LHCN-M2 (cell line): ENCODE data around the gene PTS. TPM values are rescaled to one million over a fixed set of nuclear protein-coding genes. Genes with fewer than 3 reads are reported as not detected.
"Not testable (repeated sequence)": the region's sequence is repeated elsewhere in the genome, so short reads cannot be mapped to it uniquely, and the experiment has no call there.

ENCODE experiments used
- DNase-seq: peaks from one replicate; pipeline ENCODE4 v3.0.0-alpha.2; 2012; ENCODE audit warnings: low read depth
- polyA plus RNA-seq: library from polyadenylated mRNA; unstranded; fragments of >200 nt; gene quantifications from one replicate; pipeline ENCODE4 v1.2.1, GENCODE V29; 2012; ENCODE audit warnings: missing spikeins
- total RNA-seq: library from RNA; depleted of rRNA; stranded (reverse); fragments of >200 nt; gene quantifications from 2 replicates; pipeline ENCODE4 v1.2.3, GENCODE V29; 2014; rRNA removed

PTS gene
- 28.3 and 30.1 TPM in 2 replicates for total RNA-seq
- polyA plus RNA-seq = 26.1 TPM

DNA sequence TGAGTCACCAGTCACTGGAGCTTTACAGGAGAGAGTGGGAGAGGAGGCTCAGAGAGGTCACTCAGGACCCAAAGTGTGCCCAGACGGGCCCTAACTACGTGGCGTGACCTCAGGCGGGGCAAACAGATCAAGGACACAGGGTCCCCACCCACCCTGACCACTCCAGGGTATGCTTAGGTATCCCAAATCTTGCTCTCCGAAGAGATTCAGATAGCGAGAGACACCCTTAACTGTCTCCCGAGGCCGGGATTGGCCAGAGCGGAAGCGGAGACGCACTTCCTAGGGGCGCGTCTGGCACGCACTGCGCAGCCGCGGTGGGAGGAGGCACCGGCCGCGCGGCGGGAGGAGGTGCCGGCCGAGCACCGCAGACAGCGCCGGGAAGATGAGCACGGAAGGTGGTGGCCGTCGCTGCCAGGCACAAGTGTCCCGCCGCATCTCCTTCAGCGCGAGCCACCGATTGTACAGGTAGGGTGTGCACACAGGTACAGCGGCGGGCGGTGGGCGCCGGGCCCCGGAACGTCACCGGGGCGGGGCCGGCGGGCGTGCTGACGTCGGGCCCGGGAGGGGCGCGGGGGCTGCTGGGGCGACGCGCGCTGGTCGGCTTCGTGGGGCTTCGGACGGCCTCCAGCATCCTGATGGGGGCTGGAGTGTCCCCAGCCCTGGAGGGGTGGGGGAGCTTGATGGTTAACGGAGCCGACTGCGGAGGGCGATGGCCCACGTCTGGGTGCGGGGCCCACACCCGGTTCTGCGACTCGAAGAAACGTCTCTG is at the start of gene PTS:
PTS (plus strand) TSS at position 367 of the 769 bp plus-strand sequence; CDS start at position 383, 16 bp downstream.
- DNase-seq = peak; percentile 83

DNA sequence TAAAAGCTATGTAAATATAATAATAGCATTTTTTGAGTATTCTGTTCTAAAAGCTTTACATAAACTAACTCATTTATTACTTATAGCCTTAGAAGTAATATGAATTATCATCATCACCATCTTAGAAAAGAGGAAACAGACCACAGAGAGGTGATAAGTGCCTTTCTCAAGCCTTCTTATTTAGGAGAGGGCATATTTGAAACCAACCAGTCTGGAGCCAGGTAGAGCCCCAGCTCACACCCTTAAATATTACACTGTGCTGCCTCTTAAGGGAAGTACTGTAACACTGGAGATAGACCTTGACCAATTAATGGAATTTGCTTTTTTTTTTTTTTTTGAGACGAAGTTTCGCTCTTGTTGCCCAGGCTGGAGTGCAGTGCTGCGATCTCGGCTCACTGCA is 48.6 kb upstream of the PTS start:
- no peak for DNase-seq

DNA sequence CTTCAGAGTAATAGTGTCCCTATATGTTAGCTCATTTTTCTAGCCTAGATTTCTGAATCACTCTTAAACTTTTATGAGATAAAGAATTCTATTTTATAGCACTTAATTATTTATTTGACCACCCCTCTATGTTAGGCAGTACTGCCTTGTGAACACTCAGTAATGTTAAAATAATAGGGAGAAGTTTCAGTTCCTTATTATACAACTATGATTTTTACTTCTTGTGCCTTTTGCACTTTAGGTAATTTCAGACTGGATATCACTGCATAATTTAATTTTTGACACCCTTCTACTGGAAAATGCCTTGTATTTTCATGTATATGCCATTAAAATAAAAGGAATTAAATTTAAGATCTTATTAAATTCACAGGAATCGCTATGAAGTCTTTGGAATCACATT is 47.8 kb upstream of the PTS start:
- DNase-seq = no peak

DNA sequence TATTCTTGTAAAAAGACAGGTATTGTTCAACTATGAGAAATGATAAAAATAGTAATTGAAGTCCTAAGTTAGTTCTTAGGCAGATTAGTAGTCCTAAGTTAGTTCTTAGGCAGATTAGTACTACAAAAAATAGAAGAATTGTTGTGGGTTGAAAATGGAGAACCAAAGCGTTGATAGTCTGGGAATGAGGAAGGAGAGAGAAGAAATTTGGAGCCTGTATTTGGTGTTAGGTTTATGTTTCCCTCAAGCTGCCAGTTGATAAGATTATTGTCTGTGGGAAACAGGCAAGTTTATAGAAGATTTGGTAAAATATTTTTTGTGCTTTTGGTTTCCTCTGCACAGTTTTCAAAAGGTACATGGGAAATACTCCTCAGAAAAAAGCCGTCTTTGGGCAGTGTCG is 47.3 kb upstream of the PTS start:
- no peak for DNase-seq

GRCh38 chr11:112179601-112180000 is 46.6 kb upstream of the PTS start:
- no peak for DNase-seq

GRCh38 chr11:112182867-112183266 is 43.4 kb upstream of the PTS start:
- no peak for DNase-seq

- DNase-seq = no peak
Measured at GRCh38 chr11:112185883-112186282, 40.3 kb upstream of the PTS start.

GRCh38 chr11:112186304-112186703 is 39.9 kb upstream of the PTS start:
- DNase-seq = no peak

- DNase-seq = peak; percentile 37
Measured at GRCh38 chr11:112195113-112195512, 31.1 kb upstream of the PTS start.

GRCh38 chr11:112195951-112196351 is 30.3 kb upstream of the PTS start:
- no peak for DNase-seq

DNA sequence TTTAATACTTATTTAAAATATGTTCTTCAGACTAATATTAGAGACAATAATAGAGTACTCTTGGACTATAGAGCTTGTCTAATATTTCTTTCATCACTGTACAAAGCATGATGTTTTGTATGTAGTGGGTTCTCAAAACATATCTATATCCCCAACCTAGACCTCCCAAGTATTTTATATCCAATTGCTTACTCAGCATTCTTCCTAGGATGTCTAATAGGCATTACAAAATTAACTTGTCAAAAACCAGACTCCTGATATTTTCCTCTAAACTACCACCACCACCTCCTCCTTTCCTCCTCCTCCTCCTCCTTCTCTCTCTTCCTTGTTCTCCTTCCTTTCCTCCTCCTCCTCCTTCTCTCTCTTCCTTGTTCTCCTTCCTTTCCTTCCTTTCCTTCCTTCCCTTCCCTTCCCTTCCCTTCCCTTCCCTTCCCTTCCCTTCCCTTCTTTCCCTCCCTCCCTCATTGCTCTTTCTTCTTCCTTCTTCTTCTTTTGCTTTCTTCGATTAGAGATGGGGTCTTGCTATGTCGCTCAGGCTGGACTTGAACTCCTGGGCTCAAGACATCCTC is 29.6 kb upstream of the PTS start:
- no peak for DNase-seq

DNA sequence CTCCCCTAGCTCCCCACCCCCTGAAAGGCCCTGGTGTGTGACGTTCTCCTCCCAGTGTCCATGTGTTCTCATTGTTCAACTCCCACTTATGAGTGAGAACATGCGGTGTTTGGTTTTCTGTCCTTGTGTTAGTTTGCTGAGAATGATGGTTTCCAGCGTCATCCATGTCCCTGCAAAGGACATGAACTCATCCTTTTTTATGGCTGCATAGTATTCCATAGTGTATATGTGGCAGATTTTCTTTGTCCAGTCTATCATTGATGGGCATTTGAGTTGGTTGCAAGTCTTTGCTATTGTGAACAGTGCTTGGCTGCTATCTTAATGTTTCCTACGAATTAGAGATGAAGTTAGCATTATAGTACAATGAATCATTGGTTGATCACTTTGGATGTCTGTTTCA is 27.1 kb upstream of the PTS start:
- DNase-seq = not testable (repeated sequence)

DNA sequence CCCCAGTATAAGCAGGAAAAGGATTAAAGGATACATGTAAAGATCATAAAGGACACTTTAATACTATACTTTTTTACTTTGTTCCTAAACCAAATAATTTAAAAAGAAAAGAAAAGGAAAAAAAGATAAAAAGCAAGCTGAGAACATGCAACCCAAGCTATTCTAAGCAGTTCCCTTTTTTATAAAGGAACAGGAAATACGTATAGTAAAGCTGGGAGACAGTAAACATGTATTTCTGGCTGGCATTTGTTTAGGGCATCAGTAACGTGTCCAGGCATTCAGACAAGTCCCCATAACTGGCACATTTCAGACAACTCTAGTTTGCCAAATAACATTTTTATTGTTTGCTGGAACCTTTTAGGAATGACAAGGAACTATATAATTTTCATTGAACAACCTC is 26.0 kb upstream of the PTS start:
- no peak for DNase-seq

DNA sequence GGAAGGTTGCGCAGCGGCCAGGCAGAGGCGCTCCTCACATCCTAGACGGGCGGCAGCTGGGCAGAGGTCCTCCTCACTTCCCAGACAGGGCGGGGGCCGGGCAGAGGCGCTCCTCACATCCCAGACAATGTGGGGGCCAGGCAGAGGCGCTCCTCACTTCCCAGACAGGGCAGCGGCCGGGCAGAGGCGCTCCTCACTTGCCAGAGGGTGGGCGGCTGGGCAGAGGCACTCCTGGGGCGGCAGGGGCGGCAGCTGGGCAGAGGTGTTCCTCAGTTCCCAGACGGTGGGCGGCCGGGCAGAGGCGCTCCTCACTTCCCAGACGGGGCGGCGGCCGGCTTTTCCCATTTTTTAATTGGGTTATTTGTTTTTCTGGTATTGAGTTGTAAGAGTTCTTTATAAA is 20.2 kb upstream of the PTS start:
- DNase-seq = no peak

GRCh38 chr11:112210890-112211289 is 15.3 kb upstream of the PTS start:
- no peak for DNase-seq

- DNase-seq = peak; percentile 65
Measured at GRCh38 chr11:112211536-112211935, 14.7 kb upstream of the PTS start.

DNA sequence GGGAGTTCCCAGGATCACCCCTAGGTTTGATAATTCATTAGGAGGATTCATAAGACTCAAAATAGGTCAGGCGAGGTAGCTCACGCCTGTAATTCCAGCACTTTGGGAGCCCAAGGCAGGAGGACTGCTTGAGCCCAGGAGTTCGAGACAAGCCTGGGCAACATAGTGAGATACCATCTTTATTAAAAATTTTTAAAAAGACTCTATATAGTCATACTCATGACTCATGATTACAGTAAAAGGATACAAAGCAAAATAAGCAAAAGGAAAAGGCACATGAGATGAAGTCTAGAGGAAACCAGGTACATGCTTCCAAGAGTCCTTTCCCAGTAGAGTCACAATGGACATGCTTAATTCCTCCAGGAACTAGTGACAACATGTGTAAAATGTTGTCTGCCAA is 13.9 kb upstream of the PTS start:
- DNase-seq = no peak

DNA sequence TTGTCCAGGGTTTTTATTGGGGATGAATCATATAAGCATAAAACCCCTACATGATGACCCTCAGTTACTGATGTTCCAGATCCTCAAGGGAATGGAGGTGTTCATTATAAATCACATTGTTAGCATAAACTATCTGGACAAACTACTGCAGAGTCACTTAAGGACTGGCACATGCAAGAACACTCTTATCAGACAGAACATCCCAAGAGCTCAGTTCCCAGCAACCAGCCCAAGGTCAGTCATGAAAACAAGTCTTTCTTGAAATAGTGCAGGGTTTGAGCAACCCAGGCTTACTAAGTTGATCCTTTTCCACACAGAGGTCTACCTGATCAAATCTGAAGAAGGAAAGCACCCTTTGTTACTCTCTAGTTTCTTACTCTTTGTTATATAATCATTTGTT is 13.5 kb upstream of the PTS start:
- no peak for DNase-seq

DNA sequence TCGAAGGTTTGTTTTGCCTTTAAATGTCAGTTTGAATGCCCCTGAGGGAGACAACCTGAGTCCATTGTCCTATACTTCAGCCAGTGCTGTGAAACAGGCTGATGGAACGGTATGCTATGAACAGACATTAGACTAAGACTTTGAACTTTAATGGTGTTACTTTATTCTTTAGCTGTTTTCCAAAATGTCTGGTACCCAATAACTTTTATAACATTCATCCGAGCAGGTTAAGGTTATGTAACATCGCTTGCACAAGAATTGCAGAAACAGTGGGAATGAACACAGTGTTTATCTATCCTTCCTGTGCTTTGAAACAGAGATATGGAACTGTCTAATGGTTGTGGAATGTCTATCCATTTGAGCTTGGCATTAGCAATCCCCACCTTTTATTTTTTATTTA is 12.5 kb upstream of the PTS start:
- no peak for DNase-seq

DNA sequence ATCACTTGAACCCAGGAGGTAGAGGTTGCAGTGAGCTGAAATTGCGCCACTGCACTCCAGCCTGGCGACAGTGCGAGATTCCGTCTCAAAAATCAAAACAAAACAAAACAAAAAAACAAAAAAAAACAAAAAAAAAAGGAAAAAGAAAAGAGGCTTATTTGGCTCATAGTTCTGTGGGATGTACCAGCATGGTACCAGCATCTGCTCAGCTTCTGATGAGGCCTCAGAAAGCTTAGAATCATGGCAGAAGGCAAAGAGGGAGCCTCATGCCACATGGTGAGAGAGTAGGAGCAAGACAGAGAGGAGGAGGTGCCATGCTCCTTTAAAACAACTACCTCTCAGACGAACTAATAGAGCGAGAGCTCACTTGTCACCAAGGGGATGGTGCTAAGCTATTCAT is 10.6 kb upstream of the PTS start:
- no peak for DNase-seq

DNA sequence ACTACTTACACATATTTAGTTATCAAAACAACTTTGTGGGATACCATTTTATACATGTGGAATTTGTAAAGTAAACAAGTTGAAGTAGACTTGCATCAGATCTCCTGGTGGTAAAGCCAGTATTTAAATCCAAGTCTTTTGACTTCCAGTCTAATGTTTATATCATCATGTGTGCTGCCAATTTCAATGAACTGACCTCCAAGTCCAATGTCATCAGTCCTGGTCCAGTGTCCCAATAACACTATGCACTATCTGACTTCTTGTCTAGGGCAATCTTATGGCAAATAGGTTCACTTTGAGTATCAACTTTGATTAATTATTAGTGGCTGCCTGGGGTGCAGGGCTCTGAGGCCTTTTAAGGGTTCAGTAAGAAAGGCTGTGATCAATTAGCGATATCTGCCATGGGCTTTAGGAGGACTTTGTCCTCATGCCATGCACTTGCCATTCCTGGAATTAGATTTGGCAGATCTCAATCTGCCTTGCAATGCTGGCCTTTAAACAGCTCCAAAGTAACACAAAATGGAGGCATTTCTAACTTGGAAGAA is 9.6 kb upstream of the PTS start:
- DNase-seq = no peak

DNA sequence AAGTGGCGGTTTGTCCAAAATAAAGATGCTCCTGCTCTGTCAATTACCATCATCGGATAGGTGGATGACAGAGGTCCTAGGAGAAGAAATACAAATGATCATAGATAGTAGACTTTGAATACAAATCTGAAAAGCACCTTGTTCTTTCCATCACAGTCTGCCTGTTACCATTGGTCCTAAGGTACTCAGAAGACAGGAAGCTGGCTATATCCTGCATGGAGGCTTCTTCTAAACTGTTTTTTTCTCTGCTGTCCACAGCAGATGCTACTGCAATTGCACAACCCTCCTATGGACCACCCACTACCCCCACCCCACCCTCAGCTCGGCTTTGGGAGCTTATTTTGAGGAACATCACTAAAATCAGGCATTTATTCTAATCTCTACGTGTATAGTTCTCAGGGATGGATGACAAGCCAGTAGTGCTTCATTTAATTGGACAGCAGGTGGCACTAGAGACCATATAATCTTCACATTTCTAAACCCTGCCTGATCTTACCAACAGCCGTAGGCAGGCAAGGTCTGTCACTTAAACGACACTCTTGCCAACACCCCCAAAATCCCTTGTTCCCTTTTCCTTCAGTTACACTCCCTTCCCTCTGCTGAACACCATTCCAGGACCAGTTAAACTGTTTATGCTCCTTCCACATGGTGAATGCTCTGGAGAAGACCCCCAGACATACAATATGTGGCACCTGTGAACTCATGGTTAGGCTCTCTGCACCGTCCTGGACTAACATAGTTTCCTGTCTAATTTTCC is 6.6 kb upstream of the PTS start:
- DNase-seq = peak; percentile 68
